ENCODE results near the gene CADPS2. TPM values are rescaled to one million over a fixed set of nuclear protein-coding genes. Genes with fewer than 3 reads are reported as not detected.

Gene CADPS2
- total and polyA plus RNA-seq, 2 of the 8 experiments (the other 6 are each of a cell fraction or from before 2014, with no cell fraction given): 8.9 to 22.3 TPM

DNA sequence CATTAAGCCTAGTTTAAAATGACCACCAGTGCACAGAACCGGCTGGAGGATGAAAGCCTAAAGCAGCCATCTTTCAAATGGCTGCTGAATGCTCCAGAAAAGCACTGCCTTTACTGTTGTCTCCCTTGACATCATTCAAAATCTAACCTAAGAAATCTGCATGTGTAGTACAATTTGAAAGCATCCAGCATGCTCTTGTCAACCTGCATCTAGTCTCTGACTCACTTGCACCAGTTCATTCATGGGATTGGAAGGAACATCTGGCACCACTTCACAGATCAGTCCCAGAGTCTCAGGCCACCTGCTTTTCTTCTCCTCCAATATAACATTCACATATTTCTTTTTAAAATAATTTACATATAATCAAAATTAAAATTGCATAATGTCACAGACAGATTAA is 263.6 kb downstream of the CADPS2 start:
- no peaks in the 10 kb centered on the region for H3K23me2 ChIP-seq (ENCODE audit: low read depth, low read length)
- H3K27me3 ChIP-seq (replicated peaks in 1 of 4; ENCODE audit: control insufficient read depth in 3 of 4, extremely low read depth in 1 of 4, insufficient read depth in 3 of 4, low read length in 3 of 4): no peaks in the 10 kb centered on the region
- H3K18ac ChIP-seq (ENCODE audit: extremely low read depth, low read length): no peak overlapping the region
- no peak overlapping the region for H2BK15ac ChIP-seq (ENCODE audit: low read length)
- no peak overlapping the region for H2BK120ac ChIP-seq (replicated peaks; ENCODE audit: low read depth, low read length)
- no peak overlapping the region for H3K4ac ChIP-seq (replicated peaks; ENCODE audit: insufficient read length, low read depth, low read length)
- no peak overlapping the region for H4K91ac ChIP-seq (replicated peaks; ENCODE audit: insufficient read length, low read length)
- TF ChIP-seq YY1 (IDR thresholded peaks at IDR 0.05; ENCODE audit: low read depth, low read length): no peak
- TF ChIP-seq KDM4A (IDR thresholded peaks at IDR 0.05; ENCODE audit: low read depth, low read length, severe bottlenecking): no peak
- TF ChIP-seq RAD21 (IDR thresholded peaks at IDR 0.05 in 1 of 2, conservative IDR thresholded peaks at IDR 0.05 in 1 of 2; ENCODE audit: low read depth in 2 of 2, low read length in 2 of 2): no peak
- TF ChIP-seq, protein P1, sequence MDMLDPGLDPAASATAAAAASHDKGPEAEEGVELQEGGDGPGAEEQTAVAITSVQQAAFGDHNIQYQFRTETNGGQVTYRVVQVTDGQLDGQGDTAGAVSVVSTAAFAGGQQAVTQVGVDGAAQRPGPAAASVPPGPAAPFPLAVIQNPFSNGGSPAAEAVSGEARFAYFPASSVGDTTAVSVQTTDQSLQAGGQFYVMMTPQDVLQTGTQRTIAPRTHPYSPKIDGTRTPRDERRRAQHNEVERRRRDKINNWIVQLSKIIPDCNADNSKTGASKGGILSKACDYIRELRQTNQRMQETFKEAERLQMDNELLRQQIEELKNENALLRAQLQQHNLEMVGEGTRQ (IDR thresholded peaks at IDR 0.05; ENCODE audit: low read length): no peak
- no peak overlapping the region for H3K23ac ChIP-seq (ENCODE audit: insufficient read length)
- no peak overlapping the region for H4K5ac ChIP-seq (ENCODE audit: insufficient read length, low read depth, low read length)
- no peak overlapping the region for H3K27ac ChIP-seq (ENCODE audit: low read depth, low read length)
- H2BK12ac ChIP-seq (ENCODE audit: low read depth, low read length): no peak overlapping the region
- H3K4me2 ChIP-seq (ENCODE audit: insufficient read depth in 1 of 2, low read depth in 2 of 2, low read length in 2 of 2): no peak overlapping the region
- ChIA-PET CTCF (ENCODE audit: partially characterized antibody) (no interaction called here), POLR2A (ENCODE audit: partially characterized antibody) (no interaction called here)
- H2AFZ ChIP-seq (ENCODE audit: low read length): no peak overlapping the region
- H2BK5ac ChIP-seq (ENCODE audit: low read depth, low read length): no peak overlapping the region
- no peak overlapping the region for H4K8ac ChIP-seq (ENCODE audit: extremely low read depth, insufficient read depth, low read length)
- H3K9ac ChIP-seq (replicated peaks in 1 of 4; ENCODE audit: extremely low read depth in 1 of 4, low read depth in 3 of 4, low read length in 3 of 4): no peak overlapping the region
- no peaks in the 10 kb centered on the region for H3K9me3 ChIP-seq (ENCODE audit: insufficient read depth in 2 of 2, low read depth in 1 of 2, low read length in 1 of 2)
- DNase-seq (ENCODE audit: low read depth in 1 of 2, low spot score in 2 of 2): no peak
- H3K4me3 ChIP-seq (ENCODE audit: extremely low read depth in 1 of 4, insufficient read depth in 2 of 4, low read depth in 3 of 4, low read length in 4 of 4): no peak overlapping the region
- WGBS, 2 experiments (ENCODE audit: extremely low coverage in 1 of 2, insufficient coverage in 1 of 2, insufficient read length in 1 of 2, insufficient replicate concordance in 2 of 2, low coverage in 1 of 2, low lambda C conversion rate in 2 of 2, missing lambda C conversion rate in 1 of 2): 95% methylated on average over 1 of the region's 1 CpG; no CpG with 5 or more reads in 1 of the 2 experiments
- no peaks in the 10 kb centered on the region for H4K20me1 ChIP-seq (replicated peaks in 1 of 2; ENCODE audit: control insufficient read depth in 1 of 2, insufficient read depth in 2 of 2, low read length in 2 of 2)
- H3K4me1 ChIP-seq (replicated peaks in 1 of 4; ENCODE audit: control insufficient read depth in 3 of 4, insufficient read depth in 4 of 4, low read length in 3 of 4): no peaks in the 10 kb centered on the region
- H3K56ac ChIP-seq (replicated peaks; ENCODE audit: insufficient read length, low read depth, low read length): no peak overlapping the region
- no peak overlapping the region for H3K14ac ChIP-seq (ENCODE audit: insufficient read length)
- no peak for FAIRE-seq
- no peaks in the 10 kb centered on the region for H3K36me3 ChIP-seq (ENCODE audit: control insufficient read depth in 2 of 4, insufficient read depth in 4 of 4, low read length in 3 of 4)
- H3K79me1 ChIP-seq (ENCODE audit: low read depth, low read length): no peaks in the 10 kb centered on the region
- no peaks in the 10 kb centered on the region for H3K79me2 ChIP-seq (ENCODE audit: control insufficient read depth in 1 of 2, insufficient read depth in 2 of 2, low read length in 2 of 2)
- H2AK5ac ChIP-seq (ENCODE audit: low read depth, low read length): no peak overlapping the region
- H2BK20ac ChIP-seq (ENCODE audit: low read length): no peak overlapping the region

Measured in H1 (cell line).